SK-N-MC (cell line): ENCODE measurements around the gene PRC1.

ENCODE experiments used
- EZH2 ChIP-seq: fragments of 200-600 bp; sonication (generic); IDR thresholded peaks from one replicate; pipeline ENCODE4 v1.6.1; 2017; ENCODE audit warnings: antibody characterized with exemption
- FOXP2 ChIP-seq: optimal IDR thresholded peaks from 2 replicates; pipeline ENCODE3; 2011; ENCODE audit warnings: mild to moderate bottlenecking, moderate library complexity; ENCODE audit not compliant: insufficient read depth; ENCODE audit errors: extremely low read length, control extremely low read depth
- POLR2AphosphoS5 ChIP-seq: IDR thresholded peaks from 2 replicates; pipeline ENCODE4 v1.6.1; 2012; ENCODE audit warnings: mild to moderate bottlenecking, low read depth, low read length, borderline replicate concordance

DNA sequence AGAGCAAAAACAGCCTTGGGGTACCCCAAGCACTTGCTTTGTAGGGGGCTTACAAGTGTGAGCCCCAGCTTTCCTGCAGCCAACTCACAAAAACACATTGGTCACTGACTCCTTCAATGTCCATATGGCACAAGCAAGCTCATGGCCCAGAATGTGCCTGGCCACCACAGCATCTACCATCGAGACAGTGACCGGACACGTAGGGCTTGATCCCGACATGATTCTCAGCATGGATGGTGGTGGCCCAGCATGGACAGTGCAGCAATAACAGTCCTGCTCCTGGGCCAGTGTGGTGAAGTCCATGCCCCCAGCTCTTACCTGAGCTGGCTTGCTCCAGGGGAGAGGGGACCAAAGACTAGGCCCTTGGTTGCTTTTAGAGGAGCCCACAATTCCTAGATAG, 53.3 kb downstream of the PRC1 start:
- TF ChIP-seq POLR2AphosphoS5 (no peak), EZH2 (no peak), FOXP2 (no peak)
